H1 (cell line): ENCODE data around the gene DNAJC2. TPM values are rescaled to one million over a fixed set of nuclear protein-coding genes. Genes with fewer than 3 reads are reported as not detected.

Experiments
- CTCF ChIA-PET: fragments of 300-600 bp; sonication (Branson Sonifier 250); formaldehyde crosslinking; loops from one replicate; lab custom pipeline; 2021; ENCODE audit not compliant: partially characterized antibody; lab: Charles Lee
- POLR2A ChIA-PET: fragments of 300-600 bp; sonication (Branson Sonifier 250); formaldehyde crosslinking; loops from one replicate; lab custom pipeline; 2021; ENCODE audit warnings: inconsistent platforms; ENCODE audit not compliant: partially characterized antibody; lab: Charles Lee
- DNase-seq, 2 experiments: peaks; one replicate each; pipeline versions ENCODE4 v3.0.0 to v3.0.0-alpha.2; 2010 to 2022; ENCODE audit warnings: low spot score in 2 of 2, low read depth in 1 of 2, mixed read lengths in 1 of 2
- FAIRE-seq: peaks from 2 replicates; lab custom pipeline; 2011; peaks lifted over from hg19 to GRCh38; lab: Jason Lieb, UNC
- H2AFZ ChIP-seq: 2 replicates; pipeline ENCODE4 v1.8.1; 2012; ENCODE audit warnings: low read length, inconsistent platforms
- H2AK5ac ChIP-seq: 2 replicates; pipeline ENCODE4 v1.6.1; 2013; ENCODE audit warnings: low read depth, low read length
- H2BK120ac ChIP-seq: replicated peaks from 2 replicates; pipeline ENCODE3; 2013; ENCODE audit warnings: low read depth, low read length, inconsistent platforms
- H2BK12ac ChIP-seq: 2 replicates; pipeline ENCODE4 v1.6.1; 2013; ENCODE audit warnings: low read depth, low read length
- H2BK15ac ChIP-seq: 2 replicates; pipeline ENCODE4 v1.6.1; 2013; ENCODE audit warnings: low read length
- H2BK20ac ChIP-seq: 2 replicates; pipeline ENCODE4 v1.6.1; 2013; ENCODE audit warnings: low read length
- H2BK5ac ChIP-seq: 2 replicates; pipeline ENCODE4 v1.6.1; 2013; ENCODE audit warnings: low read depth, low read length
- H3K14ac ChIP-seq: 2 replicates; pipeline ENCODE4 v1.6.1; 2013; ENCODE audit warnings: inconsistent platforms; ENCODE audit not compliant: insufficient read length
- H3K18ac ChIP-seq: 2 replicates; pipeline ENCODE4 v1.6.1; 2013; ENCODE audit warnings: low read length; ENCODE audit errors: extremely low read depth
- H3K23ac ChIP-seq: 2 replicates; pipeline ENCODE4 v1.6.1; 2013; ENCODE audit warnings: inconsistent platforms; ENCODE audit not compliant: insufficient read length
- H3K23me2 ChIP-seq: 2 replicates; pipeline ENCODE4 v1.6.1; 2013; ENCODE audit warnings: low read depth, low read length
- H3K27ac ChIP-seq: 2 replicates; pipeline ENCODE4 v1.6.1; 2011; ENCODE audit warnings: low read depth, low read length, inconsistent platforms
- H3K27me3 ChIP-seq, 4 experiments: replicated peaks in 1 of 4; 1 replicate in 1 of 4; 2 replicates in 3 of 4; pipeline versions ENCODE4 v1.6.1 to v1.8.1; 2011 to 2013; ENCODE audit warnings: low read length in 3 of 4, mild to moderate bottlenecking in 3 of 4, inconsistent platforms in 2 of 4, mixed read lengths in 2 of 4, moderate library complexity in 1 of 4; ENCODE audit not compliant: control insufficient read depth in 3 of 4, insufficient read depth in 3 of 4; ENCODE audit errors: extremely low read depth in 1 of 4
- H3K36me3 ChIP-seq, 4 experiments: 2 replicates each; pipeline versions ENCODE4 v1.6.1 to v1.8.1; 2011 to 2013; ENCODE audit warnings: mild to moderate bottlenecking in 4 of 4, low read length in 3 of 4, moderate library complexity in 2 of 4, control low read depth in 1 of 4, inconsistent platforms in 1 of 4; ENCODE audit not compliant: insufficient read depth in 4 of 4, control insufficient read depth in 2 of 4
- H3K4ac ChIP-seq: replicated peaks from 2 replicates; pipeline ENCODE3; 2013; ENCODE audit warnings: low read length, low read depth, mixed read lengths, inconsistent platforms; ENCODE audit not compliant: insufficient read length
- H3K4me1 ChIP-seq, 4 experiments: replicated peaks in 1 of 4; 1 replicate in 1 of 4; 2 replicates in 3 of 4; pipeline versions ENCODE4 v1.6.1 to v1.8.1; 2011 to 2013; ENCODE audit warnings: low read length in 3 of 4, inconsistent platforms in 2 of 4, mixed read lengths in 1 of 4; ENCODE audit not compliant: insufficient read depth in 4 of 4, control insufficient read depth in 3 of 4
- H3K4me2 ChIP-seq, 2 experiments: 2 replicates each; pipeline versions ENCODE4 v1.6.1 to v1.8.1; 2011 to 2013; ENCODE audit warnings: low read depth in 2 of 2, low read length in 2 of 2, control low read depth in 1 of 2, inconsistent platforms in 1 of 2, mild to moderate bottlenecking in 1 of 2; ENCODE audit not compliant: insufficient read depth in 1 of 2
- H3K4me3 ChIP-seq, 4 experiments: fragments of 200-600, 300-600 bp in 1 of 4; sonication (generic), shearing (Covaris generic), sonication (Bioruptor Twin) in 1 of 4; 2 replicates each; pipeline versions ENCODE4 v1.5.1 to v1.8.1; 2011 to 2016; ENCODE audit warnings: low read length in 4 of 4, low read depth in 3 of 4, control low read depth in 2 of 4, inconsistent platforms in 2 of 4, mild to moderate bottlenecking in 2 of 4, mixed read lengths in 1 of 4, moderate library complexity in 1 of 4; ENCODE audit not compliant: insufficient read depth in 2 of 4; ENCODE audit errors: extremely low read depth in 1 of 4
- H3K56ac ChIP-seq: replicated peaks from 2 replicates; pipeline ENCODE3; 2013; ENCODE audit warnings: low read depth, mild to moderate bottlenecking, mixed read lengths, low read length, inconsistent platforms; ENCODE audit not compliant: insufficient read length
- H3K79me1 ChIP-seq: 2 replicates; pipeline ENCODE4 v1.6.1; 2013; ENCODE audit warnings: low read depth, low read length, control low read depth
- H3K79me2 ChIP-seq, 2 experiments: 2 replicates each; pipeline versions ENCODE4 v1.6.1 to v1.8.1; 2012 to 2013; ENCODE audit warnings: low read length in 2 of 2, mild to moderate bottlenecking in 2 of 2, inconsistent platforms in 1 of 2; ENCODE audit not compliant: insufficient read depth in 2 of 2, control insufficient read depth in 1 of 2
- H3K9ac ChIP-seq, 4 experiments: replicated peaks in 1 of 4; 1 replicate in 1 of 4; 2 replicates in 3 of 4; pipeline versions ENCODE4 v1.6.1 to v1.8.1; 2011 to 2013; ENCODE audit warnings: low read depth in 3 of 4, low read length in 3 of 4, control low read depth in 2 of 4, mild to moderate bottlenecking in 2 of 4, moderate library complexity in 2 of 4, inconsistent platforms in 1 of 4; ENCODE audit errors: extremely low read depth in 1 of 4
- H3K9me3 ChIP-seq, 2 experiments: 2 replicates each; pipeline versions ENCODE4 v1.6.1 to v1.8.1; 2012 to 2013; ENCODE audit warnings: mild to moderate bottlenecking in 2 of 2, moderate library complexity in 2 of 2, control low read depth in 1 of 2, inconsistent platforms in 1 of 2, low read depth in 1 of 2, low read length in 1 of 2, mixed read lengths in 1 of 2; ENCODE audit not compliant: insufficient read depth in 2 of 2
- H4K20me1 ChIP-seq, 2 experiments: replicated peaks in 1 of 2; 2 replicates each; pipeline versions ENCODE3 to v1.8.1; 2011 to 2013; ENCODE audit warnings: inconsistent platforms in 2 of 2, low read length in 2 of 2, mild to moderate bottlenecking in 1 of 2; ENCODE audit not compliant: insufficient read depth in 2 of 2, control insufficient read depth in 1 of 2
- H4K5ac ChIP-seq: 2 replicates; pipeline ENCODE4 v1.6.1; 2013; ENCODE audit warnings: low read length, low read depth, mixed read lengths, inconsistent platforms; ENCODE audit not compliant: insufficient read length
- H4K8ac ChIP-seq: 2 replicates; pipeline ENCODE4 v1.8.0; 2013; ENCODE audit warnings: mild to moderate bottlenecking, moderate library complexity, low read length, inconsistent platforms; ENCODE audit not compliant: insufficient read depth; ENCODE audit errors: extremely low read depth
- H4K91ac ChIP-seq: replicated peaks from 2 replicates; pipeline ENCODE3; 2013; ENCODE audit warnings: low read length, mixed read lengths, inconsistent platforms; ENCODE audit not compliant: insufficient read length
- BACH1 ChIP-seq: IDR thresholded peaks from 2 replicates; pipeline ENCODE4 v1.6.1; 2012; ENCODE audit warnings: low read length, improper control_type of control experiment
- BRCA1 ChIP-seq: IDR thresholded peaks from 2 replicates; pipeline ENCODE4 v1.6.1; 2012; ENCODE audit warnings: low read depth, low read length, improper control_type of control experiment
- MAFK ChIP-seq: IDR thresholded peaks from 2 replicates; pipeline ENCODE4 v1.6.1; 2012; ENCODE audit warnings: low read depth, mild to moderate bottlenecking, improper control_type of control experiment, low read length
- SIX5 ChIP-seq: IDR thresholded peaks from 2 replicates; pipeline ENCODE4 v1.6.1; 2011; ENCODE audit warnings: mild to moderate bottlenecking, low read depth, low read length
- WGBS, 2 experiments: shearing (Covaris generic) in 1 of 2; methylation state at CpG; one replicate each; pipeline versions ENCODE4 v1.1.6 to v1.1.7; 2013 to 2015; ENCODE audit warnings: low lambda C conversion rate in 2 of 2, mixed read lengths in 2 of 2, inconsistent platforms in 1 of 2, low coverage in 1 of 2, missing lambda C conversion rate in 1 of 2; ENCODE audit not compliant: insufficient replicate concordance in 2 of 2, insufficient coverage in 1 of 2, insufficient read length in 1 of 2; ENCODE audit errors: extremely low coverage in 1 of 2, missing lambda C conversion rate in 1 of 2; 5-methylcytosine and 5-hydroxymethylcytosine counted together
- polyA plus RNA-seq, 7 experiments: library from polyadenylated mRNA; depleted of rRNA in 3 of 7; stranded (reverse) in 5 of 7; unstranded in 2 of 7; fragments of >200 nt in 5 of 7; fragments of 200-250 nt in 2 of 7; gene quantifications; 1 replicate in 5 of 7; 2 replicates in 1 of 7; 4 replicates in 1 of 7; pipeline versions ENCODE4 v1.2.1 to v1.2.3, GENCODE V29; 2011 to 2013; ENCODE audit warnings: missing spikeins in 2 of 7, mixed read lengths in 2 of 7
- total RNA-seq: library from RNA; stranded (reverse); fragmentation: NEBNext Ultra II Directional; extraction: Animal tissue kit (Norgen Biotek cat#: 25700); gene quantifications from 2 replicates; pipeline ENCODE4 v1.2.1, GENCODE V29; 2021

Gene DNAJC2
- total and polyA plus RNA-seq, 2 of the 8 experiments (the other 6 are each of a cell fraction or from before 2014, with no cell fraction given) = 9.8 to 42.2 TPM

GRCh38 chr7:103346396-103346795 lies 1.8 kb upstream of the DNAJC2 start:
- H3K27me3 ChIP-seq = no peaks in the 10 kb centered on the region
- no peak overlapping the region for H4K5ac ChIP-seq
- H3K79me1 ChIP-seq = peaks cover 8% of the 10 kb centered on the region; the same call in 1 of the 2 replicates
- H4K20me1 ChIP-seq = peaks cover 0 to 5% of the 10 kb centered on the region in 2 experiments
- no peak overlapping the region for H3K23ac ChIP-seq
- no peak overlapping the region for H3K27ac ChIP-seq
- H3K4me2 ChIP-seq = no peak overlapping the region; a peak in 1 of 4 replicates
- no peak overlapping the region for H2BK12ac ChIP-seq
- H2BK15ac ChIP-seq = no peak overlapping the region
- H3K56ac ChIP-seq = no peak overlapping the region
- H2AK5ac ChIP-seq = no peak overlapping the region
- H3K9me3 ChIP-seq = no peaks in the 10 kb centered on the region
- H3K4me3 ChIP-seq = no peak overlapping the region
- peaks cover 4 to 7% (median 6%) of the 10 kb centered on the region in 4 experiments for H3K36me3 ChIP-seq
- no peak for FAIRE-seq
- no peak for DNase-seq
- no peak overlapping the region for H2AFZ ChIP-seq
- no peak overlapping the region for H4K91ac ChIP-seq
- H2BK20ac ChIP-seq = no peak overlapping the region
- ChIA-PET POLR2A (no interaction called here), CTCF (no interaction called here)
- H3K9ac ChIP-seq = no peak overlapping the region
- peaks cover 8% of the 10 kb centered on the region for H3K23me2 ChIP-seq
- WGBS, 2 experiments = 91% methylated on average over 5 of the region's 5 CpGs; no CpG with 5 or more reads in 1 of the 2 experiments
- H2BK120ac ChIP-seq = no peak overlapping the region
- H3K18ac ChIP-seq = no peak overlapping the region
- TF ChIP-seq SIX5 (no peak), BRCA1 (no peak), MAFK (no peak), BACH1 (no peak)
- H4K8ac ChIP-seq = no peak overlapping the region
- no peak overlapping the region for H3K4ac ChIP-seq
- H2BK5ac ChIP-seq = no peak overlapping the region
- no peak overlapping the region for H3K14ac ChIP-seq
- peaks cover 29 to 70% of the 10 kb centered on the region in 2 experiments for H3K79me2 ChIP-seq
- H3K4me1 ChIP-seq = peaks cover 0 to 8% (median 2%) of the 10 kb centered on the region in 4 experiments; a peak in 2 of 7 replicates
